AG04450 (cell line): ENCODE data around the gene DPYD. TPM values are rescaled to one million over a fixed set of nuclear protein-coding genes. Genes with fewer than 3 reads are reported as not detected.

Experiments
- CTCF ChIA-PET: fragments of 300-600, 350-600 bp; formaldehyde crosslinking; extraction: SDS; loops from one replicate; lab custom pipeline; 2022; ENCODE audit warnings: antibody characterized with exemption, inconsistent platforms; lab: Charles Lee
- POLR2A ChIA-PET: fragments of 350-600 bp; formaldehyde crosslinking; extraction: SDS; loops from one replicate; lab custom pipeline; 2021; ENCODE audit warnings: antibody characterized with exemption, inconsistent platforms; lab: Yijun Ruan, JAX
- DNase-seq: peaks from one replicate; pipeline ENCODE4 v3.0.0-alpha.2; 2011; ENCODE audit warnings: low read depth, low spot score
- H3K27ac ChIP-seq: one replicate; pipeline ENCODE4 v1.5.1; 2012; ENCODE audit warnings: low read depth, low read length, control low read depth
- H3K27me3 ChIP-seq: one replicate; pipeline ENCODE4 v1.6.0; 2012; ENCODE audit warnings: low read length; ENCODE audit not compliant: control insufficient read depth, insufficient read depth
- H3K4me3 ChIP-seq: 2 replicates; pipeline ENCODE4 v1.5.1; 2011; ENCODE audit warnings: mild to moderate bottlenecking, low read depth, low read length, control low read depth
- H3K9me3 ChIP-seq: 2 replicates; pipeline ENCODE4 v1.5.1; 2012; ENCODE audit warnings: low read length; ENCODE audit not compliant: control insufficient read depth, insufficient read depth
- CTCF ChIP-seq: IDR thresholded peaks from 2 replicates; pipeline ENCODE4 v1.5.1; 2011; ENCODE audit warnings: low read depth, low read length, control low read depth, inconsistent platforms
- polyA plus RNA-seq: library from polyadenylated mRNA; depleted of rRNA; stranded (reverse); fragments of >200 nt; gene quantifications from 2 replicates; pipeline ENCODE4 v1.2.3, GENCODE V29; 2011

DPYD gene
- polyA plus RNA-seq, 1 experiment, result 21.4 TPM

GRCh38 chr1:97726386-97726785 lies 194.4 kb downstream of the DPYD start:
- Histone ChIP-seq H3K27ac (no peak overlapping the region), H3K9me3 (no peaks in the 10 kb centered on the region), H3K4me3 (no peak overlapping the region), H3K27me3 (no peaks in the 10 kb centered on the region)
- ChIA-PET CTCF (no interaction called here), POLR2A (no interaction called here)
- TF ChIP-seq CTCF, result no peak
- no peak for DNase-seq

- Histone ChIP-seq H3K27me3 (no peaks in the 10 kb centered on the region), H3K4me3 (no peak overlapping the region), H3K9me3 (no peaks in the 10 kb centered on the region), H3K27ac (no peak overlapping the region)
- ChIA-PET POLR2A (no interaction called here), CTCF (no interaction called here)
- DNase-seq, result no peak
- TF ChIP-seq CTCF, result no peak
Observed at GRCh38 chr1:97721221-97721620, 199.6 kb downstream of the DPYD start.

- Histone ChIP-seq H3K27ac (no peak overlapping the region), H3K9me3 (no peaks in the 10 kb centered on the region), H3K4me3 (no peak overlapping the region), H3K27me3 (no peaks in the 10 kb centered on the region)
- no peak for TF ChIP-seq CTCF
- ChIA-PET CTCF (no interaction called here), POLR2A (no interaction called here)
- no peak for DNase-seq
Observed at GRCh38 chr1:97712980-97713379, 207.9 kb downstream of the DPYD start.

- TF ChIP-seq CTCF, result no peak
- ChIA-PET POLR2A (no interaction called here), CTCF (no interaction called here)
- no peak for DNase-seq
- H3K4me3 ChIP-seq, result no peak overlapping the region
- no peak overlapping the region for H3K27ac ChIP-seq
- no peaks in the 10 kb centered on the region for H3K27me3 ChIP-seq
- H3K9me3 ChIP-seq, result no peaks in the 10 kb centered on the region
Observed at GRCh38 chr1:97711858-97712257, 209.0 kb downstream of the DPYD start.

GRCh38 chr1:97693601-97694000 lies 227.2 kb downstream of the DPYD start:
- Histone ChIP-seq H3K27me3 (no peaks in the 10 kb centered on the region), H3K4me3 (no peak overlapping the region), H3K9me3 (no peaks in the 10 kb centered on the region), H3K27ac (no peak overlapping the region)
- TF ChIP-seq CTCF, result no peak
- POLR2A ChIA-PET, result no interaction called here
- CTCF ChIA-PET, result no interaction called here
- no peak for DNase-seq
